ENCODE data around the gene ZNF776.

DNA sequence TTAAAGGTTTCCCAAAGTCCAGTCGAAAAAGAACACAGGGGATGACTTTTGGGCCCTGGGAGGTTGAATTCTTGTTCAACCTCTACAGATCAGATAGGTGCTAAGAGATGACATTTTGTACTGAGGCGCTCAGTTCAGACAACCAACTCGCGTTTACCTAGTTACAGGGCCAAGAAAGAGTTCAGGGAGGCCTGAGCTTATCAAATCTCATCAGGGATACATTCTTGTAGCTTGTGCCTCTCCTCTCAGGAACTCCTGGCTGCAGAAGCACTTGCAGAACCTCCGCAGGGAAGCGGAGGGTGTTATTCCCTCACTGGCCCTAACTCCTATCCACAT lies 825 bp downstream of the ZNF776 start:
- TF ChIP-seq, protein P1, sequence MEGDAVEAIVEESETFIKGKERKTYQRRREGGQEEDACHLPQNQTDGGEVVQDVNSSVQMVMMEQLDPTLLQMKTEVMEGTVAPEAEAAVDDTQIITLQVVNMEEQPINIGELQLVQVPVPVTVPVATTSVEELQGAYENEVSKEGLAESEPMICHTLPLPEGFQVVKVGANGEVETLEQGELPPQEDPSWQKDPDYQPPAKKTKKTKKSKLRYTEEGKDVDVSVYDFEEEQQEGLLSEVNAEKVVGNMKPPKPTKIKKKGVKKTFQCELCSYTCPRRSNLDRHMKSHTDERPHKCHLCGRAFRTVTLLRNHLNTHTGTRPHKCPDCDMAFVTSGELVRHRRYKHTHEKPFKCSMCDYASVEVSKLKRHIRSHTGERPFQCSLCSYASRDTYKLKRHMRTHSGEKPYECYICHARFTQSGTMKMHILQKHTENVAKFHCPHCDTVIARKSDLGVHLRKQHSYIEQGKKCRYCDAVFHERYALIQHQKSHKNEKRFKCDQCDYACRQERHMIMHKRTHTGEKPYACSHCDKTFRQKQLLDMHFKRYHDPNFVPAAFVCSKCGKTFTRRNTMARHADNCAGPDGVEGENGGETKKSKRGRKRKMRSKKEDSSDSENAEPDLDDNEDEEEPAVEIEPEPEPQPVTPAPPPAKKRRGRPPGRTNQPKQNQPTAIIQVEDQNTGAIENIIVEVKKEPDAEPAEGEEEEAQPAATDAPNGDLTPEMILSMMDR (IDR thresholded peaks at IDR 0.05; ENCODE audit: low read depth, low read length, poor library complexity, severe bottlenecking) = no peak
- TF ChIP-seq EZH2phosphoT487 (IDR thresholded peaks at IDR 0.05; ENCODE audit: borderline replicate concordance, low read length) = no peak

All from DOHH2 (cell line).